IMR-90 (cell line): ENCODE results near the gene ARMCX1. TPM values are rescaled to one million over a fixed set of nuclear protein-coding genes. Genes with fewer than 3 reads are reported as not detected.
A peak's percentile ranks its signal among the peaks of the same experiment; 100 is the strongest.

Experiments
- ATAC-seq: fragments of 200-7000 bp; cut with Tn5 transposase; 2 replicates; pipeline ENCODE4 v1.9.1; 2020; ENCODE audit warnings: low read depth, mild to moderate bottlenecking, moderate library complexity
- BruUV-seq: library from RNA; stranded (reverse); fragments of 400-500 nt; replicated peaks from 2 replicates; lab custom pipeline; 2021; lab: Mats Ljungman, UMichigan
- CTCF ChIA-PET: fragments of 300-600 bp; formaldehyde crosslinking; extraction: SDS; loops from one replicate; lab custom pipeline; 2021; ENCODE audit warnings: antibody characterized with exemption; lab: Yijun Ruan, JAX
- POLR2A ChIA-PET: fragments of 300-600 bp; sonication (Branson Sonifier 250); formaldehyde crosslinking; loops from one replicate; lab custom pipeline; 2022; ENCODE audit warnings: antibody characterized with exemption; ENCODE audit not compliant: unreplicated experiment; lab: Charles Lee
- DNase-seq: peaks from one replicate; pipeline ENCODE4 v3.0.0; 2013
- H2AFZ ChIP-seq: replicated peaks from 2 replicates; pipeline ENCODE3; 2013; ENCODE audit warnings: low read length, mild to moderate bottlenecking; ENCODE audit not compliant: poor library complexity
- H2AK5ac ChIP-seq: 2 replicates; pipeline ENCODE4 v1.6.1; 2013; ENCODE audit warnings: low read depth, low read length, inconsistent platforms
- H2AK9ac ChIP-seq: replicated peaks from 2 replicates; pipeline ENCODE3; 2013; ENCODE audit warnings: mild to moderate bottlenecking, low read depth, low read length, moderate library complexity; ENCODE audit not compliant: poor library complexity
- H2BK120ac ChIP-seq: 2 replicates; pipeline ENCODE4 v1.6.1; 2013; ENCODE audit warnings: low read depth, low read length, inconsistent platforms
- H2BK15ac ChIP-seq: 3 replicates; pipeline ENCODE4 v1.6.1; 2013; ENCODE audit warnings: low read depth, low read length, inconsistent platforms
- H2BK20ac ChIP-seq: 2 replicates; pipeline ENCODE4 v1.6.1; 2013; ENCODE audit warnings: low read depth, mild to moderate bottlenecking, inconsistent platforms, low read length, moderate library complexity
- H2BK5ac ChIP-seq: 2 replicates; pipeline ENCODE4 v1.6.1; 2013; ENCODE audit warnings: mild to moderate bottlenecking, low read depth, low read length, inconsistent platforms; ENCODE audit not compliant: poor library complexity, severe bottlenecking
- H3K14ac ChIP-seq: replicated peaks from 2 replicates; pipeline ENCODE4 v1.6.1; 2013; ENCODE audit warnings: low read depth, low read length, inconsistent platforms
- H3K18ac ChIP-seq: 2 replicates; pipeline ENCODE4 v1.6.1; 2013; ENCODE audit warnings: low read depth, low read length, control low read depth
- H3K23ac ChIP-seq: 2 replicates; pipeline ENCODE4 v1.6.1; 2013; ENCODE audit warnings: low read depth, low read length, inconsistent platforms
- H3K27ac ChIP-seq: 2 replicates; pipeline ENCODE4 v1.5.1; 2013; ENCODE audit warnings: mild to moderate bottlenecking, control low read depth, low read length; ENCODE audit not compliant: insufficient read depth
- H3K27me3 ChIP-seq: 2 replicates; pipeline ENCODE4 v1.6.1; 2013; ENCODE audit warnings: low read length; ENCODE audit not compliant: control insufficient read depth, insufficient read depth
- H3K36me3 ChIP-seq: 2 replicates; pipeline ENCODE4 v1.6.1; 2013; ENCODE audit warnings: low read length, mixed read lengths; ENCODE audit not compliant: control insufficient read depth, insufficient read depth
- H3K4ac ChIP-seq: 2 replicates; pipeline ENCODE4 v1.6.1; 2013; ENCODE audit warnings: low read depth, low read length, inconsistent platforms
- H3K4me1 ChIP-seq: 2 replicates; pipeline ENCODE4 v1.6.1; 2013; ENCODE audit warnings: low read length, mixed read lengths; ENCODE audit not compliant: control insufficient read depth, insufficient read depth
- H3K4me2 ChIP-seq: 2 replicates; pipeline ENCODE4 v1.6.1; 2013; ENCODE audit warnings: low read depth, mild to moderate bottlenecking, control low read depth, low read length, moderate library complexity
- H3K4me3 ChIP-seq: 2 replicates; pipeline ENCODE4 v1.5.1; 2013; ENCODE audit warnings: low read depth, mild to moderate bottlenecking, control low read depth, low read length, moderate library complexity; ENCODE audit not compliant: insufficient read depth
- H3K56ac ChIP-seq: 2 replicates; pipeline ENCODE4 v1.6.1; 2013; ENCODE audit warnings: low read length, inconsistent platforms; ENCODE audit not compliant: insufficient read depth; ENCODE audit errors: extremely low read depth
- H3K79me1 ChIP-seq, 2 experiments: 2 replicates each; pipeline ENCODE4 v1.6.1; 2013; ENCODE audit warnings: low read length in 2 of 2, inconsistent platforms in 1 of 2, low read depth in 1 of 2
- H3K9ac ChIP-seq: 2 replicates; pipeline ENCODE4 v1.6.1; 2013; ENCODE audit warnings: low read depth, low read length, control low read depth
- H3K9me1 ChIP-seq: 2 replicates; pipeline ENCODE4 v1.6.1; 2013; ENCODE audit warnings: low read length, inconsistent platforms; ENCODE audit not compliant: insufficient read depth
- H3K9me3 ChIP-seq: 2 replicates; pipeline ENCODE4 v1.6.1; 2013; ENCODE audit warnings: low read length; ENCODE audit not compliant: control insufficient read depth, insufficient read depth
- H4K20me1 ChIP-seq: 2 replicates; pipeline ENCODE4 v1.6.1; 2013; ENCODE audit warnings: low read length, inconsistent platforms; ENCODE audit not compliant: insufficient read depth
- H4K5ac ChIP-seq: 2 replicates; pipeline ENCODE4 v1.6.1; 2013; ENCODE audit warnings: mild to moderate bottlenecking, low read depth, low read length, control low read depth
- H4K8ac ChIP-seq, 2 experiments: 2 replicates each; pipeline ENCODE4 v1.6.1; 2013; ENCODE audit warnings: low read depth in 2 of 2, low read length in 2 of 2, control low read depth in 1 of 2, inconsistent platforms in 1 of 2
- H4K91ac ChIP-seq: 2 replicates; pipeline ENCODE4 v1.6.1; 2013; ENCODE audit warnings: low read depth, low read length, inconsistent platforms; ENCODE audit not compliant: insufficient read depth
- MAFK ChIP-seq: IDR thresholded peaks from 2 replicates; pipeline ENCODE4 v1.6.1; 2012; ENCODE audit warnings: low read depth, low read length, improper control_type of control experiment
- dilution Hi-C: fragments of 300-500 bp; cut with HindIII; formaldehyde crosslinking; loops from one replicate; pipeline ENCODE4 v1.14.3; 2018; ENCODE audit warnings: low sequenced_read_pairs; ENCODE audit not compliant: unreplicated experiment
- in situ Hi-C: fragments of 300-500 bp; cut with MboI; formaldehyde crosslinking; loops from 3 replicates; pipeline ENCODE4 v1.14.3; 2019; ENCODE audit warnings: low sequenced_read_pairs, inconsistent platforms, mixed read lengths
- intact Hi-C: fragments of 100-400 bp; cut with micrococcal nuclease; formaldehyde crosslinking; loops from 2 replicates; pipeline ENCODE4 v1.10.0; 2022
- polyA plus RNA-seq, 3 experiments: library from polyadenylated mRNA; depleted of rRNA; stranded (reverse); fragments of >200 nt; gene quantifications; 2 replicates each; pipeline ENCODE4 v1.2.3, GENCODE V29; 2012; ENCODE audit warnings: low replicate concordance in 1 of 3
- total RNA-seq: library from RNA; depleted of rRNA; stranded (reverse); fragments of >200 nt; gene quantifications from 2 replicates; pipeline ENCODE4 v1.2.3, GENCODE V29; 2012
- TF ChIP-seq, protein P1 (sequence below): conservative IDR thresholded peaks from 2 replicates; pipeline ENCODE4 v1.5.1; 2012; ENCODE audit warnings: mild to moderate bottlenecking, low read depth, low read length, improper control_type of control experiment

ARMCX1 gene
- total and polyA plus RNA-seq, 2 of the 4 experiments (the other 2 are of a cell fraction): 14.2 to 22.9 TPM

DNA sequence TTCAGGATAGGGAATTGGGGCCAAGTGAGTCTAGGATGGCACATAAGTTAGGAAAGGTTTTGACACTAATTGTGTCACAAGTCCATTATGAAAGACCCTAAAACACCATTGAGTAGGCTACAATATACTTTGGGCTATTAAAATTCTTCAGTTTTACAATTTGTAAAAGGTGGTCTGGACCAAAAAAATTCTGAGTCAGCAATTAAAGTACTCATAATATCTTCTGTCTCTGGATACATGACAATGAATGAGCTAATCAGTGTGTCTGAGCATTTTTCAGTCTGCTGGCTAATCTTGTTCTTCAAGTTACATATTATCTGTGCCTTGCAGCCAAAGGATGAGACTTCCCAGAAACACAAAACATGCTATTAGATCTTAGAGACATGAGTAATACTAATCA is 14.3 kb downstream of the ARMCX1 start:
- Histone ChIP-seq H4K20me1 (no peaks in the 10 kb centered on the region), H3K4me3 (no peak overlapping the region), H4K91ac (no peak overlapping the region), H3K4me1 (no peaks in the 10 kb centered on the region), H2BK5ac (no peak overlapping the region), H2BK15ac (no peak overlapping the region), H4K5ac (no peak overlapping the region), H2BK20ac (no peak overlapping the region), H3K18ac (no peak overlapping the region), H3K23ac (no peak overlapping the region), H3K79me1 (no peaks in the 10 kb centered on the region), H3K4me2 (no peak overlapping the region), H3K27ac (no peak overlapping the region), H2BK120ac (no peak overlapping the region), H2AK5ac (no peak overlapping the region), H3K9me1 (no peaks in the 10 kb centered on the region), H3K9ac (no peak overlapping the region), H3K9me3 (no peaks in the 10 kb centered on the region), H2AFZ (no peak overlapping the region), H3K36me3 (no peaks in the 10 kb centered on the region), H4K8ac (no peak overlapping the region), H3K14ac (no peak overlapping the region), H2AK9ac (no peak overlapping the region), H3K27me3 (peaks cover 8% of the 10 kb centered on the region), H3K56ac (no peak overlapping the region), H3K4ac (no peak overlapping the region)
- ATAC-seq (no peak), DNase-seq (no peak)
- in situ Hi-C loops: no loop called here
- peak; percentile 91 for TF ChIP-seq MAFK
- TF ChIP-seq, protein P1, sequence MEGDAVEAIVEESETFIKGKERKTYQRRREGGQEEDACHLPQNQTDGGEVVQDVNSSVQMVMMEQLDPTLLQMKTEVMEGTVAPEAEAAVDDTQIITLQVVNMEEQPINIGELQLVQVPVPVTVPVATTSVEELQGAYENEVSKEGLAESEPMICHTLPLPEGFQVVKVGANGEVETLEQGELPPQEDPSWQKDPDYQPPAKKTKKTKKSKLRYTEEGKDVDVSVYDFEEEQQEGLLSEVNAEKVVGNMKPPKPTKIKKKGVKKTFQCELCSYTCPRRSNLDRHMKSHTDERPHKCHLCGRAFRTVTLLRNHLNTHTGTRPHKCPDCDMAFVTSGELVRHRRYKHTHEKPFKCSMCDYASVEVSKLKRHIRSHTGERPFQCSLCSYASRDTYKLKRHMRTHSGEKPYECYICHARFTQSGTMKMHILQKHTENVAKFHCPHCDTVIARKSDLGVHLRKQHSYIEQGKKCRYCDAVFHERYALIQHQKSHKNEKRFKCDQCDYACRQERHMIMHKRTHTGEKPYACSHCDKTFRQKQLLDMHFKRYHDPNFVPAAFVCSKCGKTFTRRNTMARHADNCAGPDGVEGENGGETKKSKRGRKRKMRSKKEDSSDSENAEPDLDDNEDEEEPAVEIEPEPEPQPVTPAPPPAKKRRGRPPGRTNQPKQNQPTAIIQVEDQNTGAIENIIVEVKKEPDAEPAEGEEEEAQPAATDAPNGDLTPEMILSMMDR: no peak
- ChIA-PET CTCF (no interaction called here), POLR2A (no interaction called here)
- dilution Hi-C loops: no loop called here
- no TSS peak for BruUV-seq
- intact Hi-C loops: no loop called here
